Cardiac muscle cell (in vitro differentiated cells and primary cell): ENCODE measurements around the gene ATP1A4. TPM values are rescaled to one million over a fixed set of nuclear protein-coding genes. Genes with fewer than 3 reads are reported as not detected.
"Not testable (repeated sequence)": the region's sequence is repeated elsewhere in the genome, so short reads cannot be mapped to it uniquely, and the experiment has no call there.

Experiments used
- DNase-seq, 2 donors: peaks; one replicate each; pipeline versions ENCODE4 v3.0.0 to v3.0.0-alpha.2; 2010 to 2017; ENCODE audit warnings: low read depth in 1 of 2, low spot score in 1 of 2
- H3K27ac ChIP-seq: fragments of 200-600 bp; sonication (generic); 2 replicates; pipeline ENCODE4 v1.5.1; 2016
- H3K27me3 ChIP-seq: fragments of 200-600 bp; sonication (generic); 2 replicates; pipeline ENCODE4 v1.6.0; 2016; ENCODE audit warnings: control low read depth
- H3K36me3 ChIP-seq: fragments of 200-600 bp; sonication (generic); 2 replicates; pipeline ENCODE4 v1.5.1; 2016; ENCODE audit warnings: control low read depth
- H3K4me1 ChIP-seq: fragments of 200-600 bp; sonication (generic); 2 replicates; pipeline ENCODE4 v1.8.1; 2017; ENCODE audit warnings: low read depth, mild to moderate bottlenecking, mixed run types
- H3K4me3 ChIP-seq: fragments of 200-600 bp; sonication (generic); 2 replicates; pipeline ENCODE4 v1.5.1; 2016; ENCODE audit warnings: mild to moderate bottlenecking
- H3K9me3 ChIP-seq: fragments of 200-600 bp; sonication (generic); 2 replicates; pipeline ENCODE4 v1.5.1; 2017; ENCODE audit warnings: low read depth, mild to moderate bottlenecking, control low read depth
- CTCF ChIP-seq: IDR thresholded peaks from 2 replicates; pipeline ENCODE4 v1.5.1; 2012; ENCODE audit warnings: low read depth, mild to moderate bottlenecking, low read length
- polyA plus RNA-seq: library from polyadenylated mRNA; unstranded; fragments of >200 nt; fragmentation: Nextera tagmentation; extraction: Ambion mirVana; gene quantifications from 2 replicates; pipeline ENCODE4 v1.2.1, GENCODE V29; 2016
- total RNA-seq: library from RNA; depleted of rRNA; stranded (reverse); fragments of >200 nt; gene quantifications from 2 replicates; pipeline ENCODE4 v1.2.3, GENCODE V29; 2016

ATP1A4 gene
- total and polyA plus RNA-seq, 2 experiments from 2014 or later: 0.21 to 0.57 TPM

- no peak overlapping the region for H3K4me3 ChIP-seq
- H3K27ac ChIP-seq: no peak overlapping the region
- H3K27me3 ChIP-seq: no peaks in the 10 kb centered on the region
- no peaks in the 10 kb centered on the region for H3K4me1 ChIP-seq
- DNase-seq: peak in 1 of 2 donors; percentile 54
- no peak for TF ChIP-seq CTCF
- H3K36me3 ChIP-seq: no peaks in the 10 kb centered on the region
- H3K9me3 ChIP-seq: no peaks in the 10 kb centered on the region
Measured at GRCh38 chr1:160124705-160125478, 26.5 kb upstream of the ATP1A4 start.

GRCh38 chr1:160125746-160126145 is 25.7 kb upstream of the ATP1A4 start:
- H3K27me3 ChIP-seq: no peaks in the 10 kb centered on the region
- peaks cover 1% of the 10 kb centered on the region for H3K36me3 ChIP-seq
- no peaks in the 10 kb centered on the region for H3K9me3 ChIP-seq
- H3K4me1 ChIP-seq: no peaks in the 10 kb centered on the region
- TF ChIP-seq CTCF: no peak
- no peak overlapping the region for H3K27ac ChIP-seq
- H3K4me3 ChIP-seq: no peak overlapping the region
- peak in 1 of 2 donors; percentile 25 for DNase-seq

- H3K4me1 ChIP-seq, H3K27ac ChIP-seq, H3K4me3 ChIP-seq, DNase-seq, H3K27me3 ChIP-seq, H3K9me3 ChIP-seq, H3K36me3 ChIP-seq: not testable (repeated sequence)
Measured at GRCh38 chr1:160126342-160126741, 25.1 kb upstream of the ATP1A4 start.

GRCh38 chr1:160127381-160127780 is 24.0 kb upstream of the ATP1A4 start:
- peaks cover 7% of the 10 kb centered on the region for H3K36me3 ChIP-seq
- no peak for DNase-seq
- no peak for TF ChIP-seq CTCF
- no peak overlapping the region for H3K4me3 ChIP-seq
- no peak overlapping the region for H3K27ac ChIP-seq
- H3K4me1 ChIP-seq: no peaks in the 10 kb centered on the region
- H3K9me3 ChIP-seq: no peaks in the 10 kb centered on the region
- H3K27me3 ChIP-seq: no peaks in the 10 kb centered on the region

GRCh38 chr1:160127865-160128523 is 23.4 kb upstream of the ATP1A4 start:
- Histone ChIP-seq H3K4me3 (no peak overlapping the region), H3K27me3 (no peaks in the 10 kb centered on the region), H3K4me1 (no peaks in the 10 kb centered on the region), H3K27ac (no peak overlapping the region), H3K9me3 (no peaks in the 10 kb centered on the region), H3K36me3 (peaks cover 7% of the 10 kb centered on the region)
- DNase-seq: peak in 1 of 2 donors; percentile 54
- TF ChIP-seq CTCF: no peak

- Histone ChIP-seq H3K4me3 (no peak overlapping the region), H3K4me1 (no peaks in the 10 kb centered on the region), H3K9me3 (no peaks in the 10 kb centered on the region), H3K27ac (no peak overlapping the region), H3K27me3 (no peaks in the 10 kb centered on the region), H3K36me3 (peaks cover 7% of the 10 kb centered on the region)
- TF ChIP-seq CTCF: no peak
- no peak for DNase-seq
Measured at GRCh38 chr1:160128636-160129035, 22.8 kb upstream of the ATP1A4 start.
